ENCODE measurements around the gene LNX2.

GRCh38 chr13:27504128-27504867, 116.0 kb downstream of the LNX2 start:
- no peak for TF ChIP-seq CTCF (IDR thresholded peaks at IDR 0.05)
- TF ChIP-seq POLR2A (IDR thresholded peaks at IDR 0.05), result no peak
